ENCODE data around the gene BRCC3.
"Not testable (repeated sequence)": the region's sequence is repeated elsewhere in the genome, so short reads cannot be mapped to it uniquely, and the experiment has no call there.

The BRCC3 gene

GRCh38 chrX:155144926-155145325 is 73.6 kb downstream of the BRCC3 start:
- ATAC-seq (replicated peaks): no peak
- peaks cover 0 to 3% of the 10 kb centered on the region in 2 donors for H3K27me3 Mint-ChIP-seq
- no peak for DNase-seq
- no peaks in the 10 kb centered on the region for H3K36me3 Mint-ChIP-seq
- no peaks in the 10 kb centered on the region for H3K9me3 Mint-ChIP-seq
- H3K27ac Mint-ChIP-seq: no peak overlapping the region
- H3K4me3 Mint-ChIP-seq: no peak overlapping the region
- H3K4me1 Mint-ChIP-seq: no peaks in the 10 kb centered on the region

- not testable (repeated sequence) for ATAC-seq (replicated peaks); H3K27me3 Mint-ChIP-seq; DNase-seq; H3K27ac Mint-ChIP-seq; H3K4me3 Mint-ChIP-seq; H3K4me1 Mint-ChIP-seq; H3K9me3 Mint-ChIP-seq; H3K36me3 Mint-ChIP-seq
These were observed 76.3 kb downstream of the BRCC3 start for GRCh38 chrX:155147612-155148011.

DNA sequence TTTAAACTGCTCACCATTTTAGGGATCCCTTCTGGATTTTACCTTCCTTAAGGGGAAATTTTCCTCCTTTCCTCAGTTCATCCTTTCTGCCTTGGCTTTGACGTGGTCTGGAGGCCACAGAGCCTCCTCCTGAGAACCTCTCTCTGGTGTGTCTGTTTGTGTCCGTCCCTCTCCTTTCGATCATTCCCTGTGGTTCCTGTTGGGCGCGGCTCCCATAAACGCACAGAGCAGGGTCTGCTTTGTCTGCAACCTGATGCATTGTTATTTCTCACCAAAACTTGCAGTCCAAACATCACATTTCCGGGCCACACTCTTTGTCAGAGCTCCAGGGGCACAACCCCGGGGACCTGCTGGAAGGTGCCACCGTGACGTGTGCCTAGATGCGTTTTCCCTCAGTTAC is 76.9 kb downstream of the BRCC3 start:
- not testable (repeated sequence) for H3K27ac Mint-ChIP-seq; DNase-seq; ATAC-seq (replicated peaks); H3K36me3 Mint-ChIP-seq; H3K4me1 Mint-ChIP-seq; H3K27me3 Mint-ChIP-seq; H3K9me3 Mint-ChIP-seq; H3K4me3 Mint-ChIP-seq

GRCh38 chrX:155148724-155149537 is 77.6 kb downstream of the BRCC3 start:
- no peak overlapping the region for H3K27ac Mint-ChIP-seq
- H3K4me1 Mint-ChIP-seq: no peaks in the 10 kb centered on the region
- peaks cover 0 to 5% of the 10 kb centered on the region in 2 donors for H3K9me3 Mint-ChIP-seq
- ATAC-seq (replicated peaks) (no peak), DNase-seq (no peak)
- peaks cover 0 to 3% of the 10 kb centered on the region in 2 donors for H3K27me3 Mint-ChIP-seq
- no peaks in the 10 kb centered on the region for H3K36me3 Mint-ChIP-seq
- no peak overlapping the region for H3K4me3 Mint-ChIP-seq

- peaks cover 0 to 4% of the 10 kb centered on the region in 2 donors for H3K9me3 Mint-ChIP-seq
- ATAC-seq (replicated peaks): no peak
These were observed 98.6 kb downstream of the BRCC3 start for GRCh38 chrX:155169881-155170280.

More at GRCh38 chrX:155169881-155170280, 98.6 kb downstream of the BRCC3 start:
- no peak for DNase-seq
- Mint-ChIP-seq H3K27ac (no peak overlapping the region), H3K4me1 (no peaks in the 10 kb centered on the region), H3K4me3 (no peak overlapping the region), H3K36me3 (no peaks in the 10 kb centered on the region), H3K27me3 (peaks cover 4 to 6% of the 10 kb centered on the region in 2 donors)
